ENCODE measurements around the gene UGT1A3.

DNA sequence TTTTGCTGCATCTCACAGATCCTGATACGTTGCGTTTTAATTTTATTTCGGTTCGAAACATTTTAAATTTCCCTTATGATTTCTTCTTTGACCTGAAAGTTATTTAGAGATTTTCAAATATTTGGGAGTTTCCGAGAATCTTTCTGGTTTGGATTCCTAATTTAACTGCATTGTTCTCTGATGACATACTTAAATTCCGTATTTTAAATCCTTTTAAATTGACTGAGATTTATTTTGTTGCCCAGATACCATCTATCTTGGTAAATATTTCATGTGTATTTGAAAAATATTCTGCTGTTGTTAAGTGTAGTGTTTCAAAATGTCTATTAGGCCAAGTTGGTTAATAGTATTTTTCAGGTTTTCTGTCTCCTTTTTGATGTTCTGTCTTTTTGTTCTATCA lies 87.0 kb downstream of the UGT1A3 start:
- TF ChIP-seq CTCF (IDR thresholded peaks at IDR 0.05), result no peak
- no peak for TF ChIP-seq POLR2A (IDR thresholded peaks at IDR 0.05)

Data from thyroid gland (tissue), 4 donors.